Endothelial cell (in vitro differentiated cells): ENCODE results near the gene VAPB. TPM values are rescaled to one million over a fixed set of nuclear protein-coding genes. Genes with fewer than 3 reads are reported as not detected.

Experiments used
- DNase-seq: peaks from one replicate; pipeline ENCODE4 v3.0.0; 2021; ENCODE audit warnings: low spot score
- H3K27ac Mint-ChIP-seq: one replicate; pipeline ENCODE4 v1.8.0; 2021; ENCODE audit warnings: mixed read lengths, inconsistent platforms; ENCODE audit not compliant: unreplicated experiment
- H3K27me3 Mint-ChIP-seq: one replicate; pipeline ENCODE4 v1.8.0; 2021; ENCODE audit warnings: mild to moderate bottlenecking, moderate library complexity, mixed read lengths, inconsistent platforms; ENCODE audit not compliant: unreplicated experiment
- H3K36me3 Mint-ChIP-seq: one replicate; pipeline ENCODE4 v1.8.0; 2021; ENCODE audit warnings: mild to moderate bottlenecking, low read depth, mixed read lengths, inconsistent platforms; ENCODE audit not compliant: unreplicated experiment
- H3K4me1 Mint-ChIP-seq: one replicate; pipeline ENCODE4 v1.8.0; 2021; ENCODE audit warnings: mild to moderate bottlenecking, mixed read lengths, inconsistent platforms; ENCODE audit not compliant: unreplicated experiment
- H3K4me3 Mint-ChIP-seq: one replicate; pipeline ENCODE4 v1.8.0; 2021; ENCODE audit warnings: mild to moderate bottlenecking, mixed read lengths, inconsistent platforms; ENCODE audit not compliant: unreplicated experiment
- H3K9me3 Mint-ChIP-seq: one replicate; pipeline ENCODE4 v1.8.0; 2021; ENCODE audit warnings: mixed read lengths, inconsistent platforms; ENCODE audit not compliant: unreplicated experiment
- total RNA-seq: library from RNA; stranded (reverse); fragmentation: NEBNext Ultra II Directional; extraction: Animal tissue kit (Norgen Biotek cat#: 25700); gene quantifications from one replicate; pipeline ENCODE4 v1.2.1, GENCODE V29; 2021; ENCODE audit not compliant: unreplicated experiment
- TF ChIP-seq, protein P1 (sequence below): fragments of 200-600 bp; sonication (generic); IDR thresholded peaks from one replicate; pipeline ENCODE4 v1.5.0; 2021; ENCODE audit warnings: antibody characterized with exemption; ENCODE audit not compliant: unreplicated experiment

The VAPB gene
- total RNA-seq, 1 donor from 2014 or later = 55.5 TPM

DNA sequence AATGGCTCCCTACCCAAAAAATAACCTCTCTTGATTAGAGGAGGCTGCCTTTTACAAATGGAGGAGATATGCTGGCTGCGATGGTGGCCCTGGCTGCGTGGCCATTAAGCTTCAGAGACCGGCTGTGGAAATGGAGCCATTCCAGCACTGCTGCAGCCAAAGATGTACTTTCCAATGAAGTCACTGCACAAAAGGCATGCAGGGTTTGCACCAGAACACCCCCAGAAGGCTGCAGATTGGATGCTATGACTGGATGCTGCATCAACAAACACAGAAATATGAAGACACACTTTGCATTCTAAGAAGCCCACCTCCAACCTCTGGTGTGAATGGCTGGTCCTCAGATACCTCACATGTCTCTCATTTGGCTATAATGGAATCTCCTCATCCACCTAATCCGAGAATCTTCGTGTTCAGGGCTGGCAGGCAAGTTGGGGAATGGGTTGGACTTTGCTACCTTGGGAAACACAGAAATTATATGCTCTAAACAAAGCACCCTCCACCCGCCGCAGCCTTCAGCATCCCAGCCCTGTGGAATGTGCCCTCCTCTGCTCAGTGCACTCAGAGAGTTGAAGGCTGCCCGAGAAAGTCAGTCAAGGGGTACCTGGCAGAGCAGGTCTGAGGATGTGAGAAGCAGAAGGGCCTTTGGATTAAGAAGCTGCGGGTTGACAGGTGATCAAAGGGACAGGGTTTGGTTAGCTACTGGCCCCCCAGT is 90.9 kb downstream of the VAPB start:
- no peak for DNase-seq
- Mint-ChIP-seq H3K27ac (no peak overlapping the region), H3K4me1 (peaks cover 3% of the 10 kb centered on the region), H3K27me3 (peaks cover 2% of the 10 kb centered on the region), H3K4me3 (no peak overlapping the region), H3K9me3 (no peaks in the 10 kb centered on the region), H3K36me3 (peaks cover 5% of the 10 kb centered on the region)
- TF ChIP-seq, protein P1, sequence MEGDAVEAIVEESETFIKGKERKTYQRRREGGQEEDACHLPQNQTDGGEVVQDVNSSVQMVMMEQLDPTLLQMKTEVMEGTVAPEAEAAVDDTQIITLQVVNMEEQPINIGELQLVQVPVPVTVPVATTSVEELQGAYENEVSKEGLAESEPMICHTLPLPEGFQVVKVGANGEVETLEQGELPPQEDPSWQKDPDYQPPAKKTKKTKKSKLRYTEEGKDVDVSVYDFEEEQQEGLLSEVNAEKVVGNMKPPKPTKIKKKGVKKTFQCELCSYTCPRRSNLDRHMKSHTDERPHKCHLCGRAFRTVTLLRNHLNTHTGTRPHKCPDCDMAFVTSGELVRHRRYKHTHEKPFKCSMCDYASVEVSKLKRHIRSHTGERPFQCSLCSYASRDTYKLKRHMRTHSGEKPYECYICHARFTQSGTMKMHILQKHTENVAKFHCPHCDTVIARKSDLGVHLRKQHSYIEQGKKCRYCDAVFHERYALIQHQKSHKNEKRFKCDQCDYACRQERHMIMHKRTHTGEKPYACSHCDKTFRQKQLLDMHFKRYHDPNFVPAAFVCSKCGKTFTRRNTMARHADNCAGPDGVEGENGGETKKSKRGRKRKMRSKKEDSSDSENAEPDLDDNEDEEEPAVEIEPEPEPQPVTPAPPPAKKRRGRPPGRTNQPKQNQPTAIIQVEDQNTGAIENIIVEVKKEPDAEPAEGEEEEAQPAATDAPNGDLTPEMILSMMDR = no peak

GRCh38 chr20:58480551-58481336 is 91.7 kb downstream of the VAPB start:
- no peak for DNase-seq
- TF ChIP-seq, protein P1 = no peak
- no peak overlapping the region for H3K27ac Mint-ChIP-seq
- H3K9me3 Mint-ChIP-seq = no peaks in the 10 kb centered on the region
- H3K4me3 Mint-ChIP-seq = no peak overlapping the region
- peaks cover 3% of the 10 kb centered on the region for H3K4me1 Mint-ChIP-seq
- H3K36me3 Mint-ChIP-seq = peaks cover 5% of the 10 kb centered on the region
- peaks cover 2% of the 10 kb centered on the region for H3K27me3 Mint-ChIP-seq

GRCh38 chr20:58481481-58482021 is 92.5 kb downstream of the VAPB start:
- H3K4me1 Mint-ChIP-seq = peaks cover 3% of the 10 kb centered on the region
- peak; percentile 86 for DNase-seq
- H3K4me3 Mint-ChIP-seq = no peak overlapping the region
- H3K9me3 Mint-ChIP-seq = peaks cover 7% of the 10 kb centered on the region
- H3K36me3 Mint-ChIP-seq = peaks cover 11% of the 10 kb centered on the region
- H3K27me3 Mint-ChIP-seq = peaks cover 2% of the 10 kb centered on the region
- TF ChIP-seq, protein P1 = peak; percentile 78
- H3K27ac Mint-ChIP-seq = no peak overlapping the region

DNA sequence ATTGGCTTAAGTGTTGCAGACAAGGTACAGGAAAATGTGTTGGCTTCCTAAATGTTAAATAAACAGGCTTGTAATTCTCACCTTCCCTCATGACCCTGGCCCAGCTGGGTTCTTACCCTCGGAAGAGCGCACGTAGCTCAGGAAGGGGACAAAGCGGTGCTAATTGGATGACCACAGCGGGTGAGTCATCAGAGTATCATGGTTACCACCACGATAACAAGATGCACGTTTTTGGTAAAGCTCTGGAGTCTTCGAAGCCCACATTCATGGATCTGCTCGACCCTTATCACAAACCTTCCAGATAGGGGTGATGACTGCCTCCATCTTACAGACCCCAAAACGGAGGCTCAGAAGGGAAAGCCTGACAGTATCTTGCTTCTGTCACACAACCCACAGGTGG is 93.4 kb downstream of the VAPB start:
- no peak overlapping the region for H3K4me3 Mint-ChIP-seq
- no peak for DNase-seq
- TF ChIP-seq, protein P1 = no peak
- H3K27me3 Mint-ChIP-seq = peaks cover 2% of the 10 kb centered on the region
- peaks cover 10% of the 10 kb centered on the region for H3K36me3 Mint-ChIP-seq
- H3K4me1 Mint-ChIP-seq = peaks cover 3% of the 10 kb centered on the region
- peaks cover 9% of the 10 kb centered on the region for H3K9me3 Mint-ChIP-seq
- H3K27ac Mint-ChIP-seq = no peak overlapping the region

DNA sequence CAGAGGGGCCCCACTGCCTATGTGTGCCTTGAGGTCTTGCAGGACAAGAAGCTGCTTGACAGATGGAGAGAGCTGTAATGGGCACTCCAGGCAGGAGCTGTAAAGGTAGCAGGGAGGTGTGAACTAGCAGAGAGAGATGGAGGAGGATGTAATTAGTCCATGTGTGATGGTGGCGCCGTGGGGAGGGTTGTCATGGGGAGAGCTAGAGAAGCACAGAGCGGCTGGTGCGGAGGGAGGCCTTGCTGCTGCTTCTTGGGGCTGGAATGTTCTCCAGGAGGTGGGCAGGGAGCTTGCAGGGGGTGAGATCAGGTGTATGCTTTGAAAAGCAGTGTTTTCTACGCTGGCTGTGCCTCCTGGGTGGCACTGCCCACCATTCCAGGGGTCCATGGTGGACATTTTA is 94.0 kb downstream of the VAPB start:
- no peak overlapping the region for H3K4me3 Mint-ChIP-seq
- DNase-seq = no peak
- peaks cover 2% of the 10 kb centered on the region for H3K27me3 Mint-ChIP-seq
- no peak overlapping the region for H3K27ac Mint-ChIP-seq
- peaks cover 9% of the 10 kb centered on the region for H3K9me3 Mint-ChIP-seq
- H3K4me1 Mint-ChIP-seq = peaks cover 3% of the 10 kb centered on the region
- peaks cover 7% of the 10 kb centered on the region for H3K36me3 Mint-ChIP-seq
- TF ChIP-seq, protein P1 = no peak
